Measurements from ENCODE around the gene AATF.

- no peak for TF ChIP-seq RAD21 (conservative IDR thresholded peaks at IDR 0.05)
- TF ChIP-seq CTCF (IDR thresholded peaks at IDR 0.05; ENCODE audit: poor library complexity, severe bottlenecking): no peak
- TF ChIP-seq POLR2AphosphoS5 (IDR thresholded peaks at IDR 0.05): no peak
- TF ChIP-seq EZH2 (IDR thresholded peaks at IDR 0.05; ENCODE audit: borderline replicate concordance, insufficient read depth, low read length, poor library complexity, severe bottlenecking): no peak
- no peak for TF ChIP-seq TAF1 (IDR thresholded peaks at IDR 0.05; ENCODE audit: low read depth)
- TF ChIP-seq MXI1 (conservative IDR thresholded peaks at IDR 0.05; ENCODE audit: poor library complexity, severe bottlenecking): no peak
- no peak for TF ChIP-seq REST (IDR thresholded peaks at IDR 0.05; ENCODE audit: borderline replicate concordance)
- no peak for TF ChIP-seq EP300 (conservative IDR thresholded peaks at IDR 0.05; ENCODE audit: poor library complexity, severe bottlenecking)
Measured at GRCh38 chr17:36936455-36937000, 12.2 kb upstream of the AATF start.
